ES-I3 (cell line): Measurements from ENCODE around the gene DMAP1.
"Not testable (repeated sequence)": the region's sequence is repeated elsewhere in the genome, so short reads cannot be mapped to it uniquely, and the experiment has no call there.

Source experiments
- H3K36me3 ChIP-seq: 2 replicates; pipeline ENCODE4 v1.6.1; 2013; ENCODE audit warnings: mild to moderate bottlenecking, low read length, control low read depth, moderate library complexity; ENCODE audit not compliant: insufficient read depth
- H3K4me1 ChIP-seq: 2 replicates; pipeline ENCODE4 v1.6.1; 2013; ENCODE audit warnings: mild to moderate bottlenecking, control low read depth, low read length; ENCODE audit not compliant: insufficient read depth
- H3K9ac ChIP-seq: 2 replicates; pipeline ENCODE4 v1.6.1; 2013; ENCODE audit warnings: low read depth, mild to moderate bottlenecking, low read length, moderate library complexity
- H3K9me3 ChIP-seq: 2 replicates; pipeline ENCODE4 v1.6.1; 2013; ENCODE audit warnings: mild to moderate bottlenecking, low read length, moderate library complexity; ENCODE audit not compliant: control insufficient read depth, insufficient read depth

Gene DMAP1

GRCh38 chr1:44213222-44214112 is at the start of gene DMAP1:
TSS of gene DMAP1 (plus strand) at chr1:44213471. CDS start at chr1:44213754, 283 bp downstream.
- Histone ChIP-seq H3K4me1 (no peaks in the 10 kb centered on the region), H3K36me3 (peaks cover 3% of the 10 kb centered on the region; the same call in 1 of the 2 replicates), H3K9me3 (no peaks in the 10 kb centered on the region), H3K9ac (peak within 1 kb of the TSS; percentile 83)

DNA sequence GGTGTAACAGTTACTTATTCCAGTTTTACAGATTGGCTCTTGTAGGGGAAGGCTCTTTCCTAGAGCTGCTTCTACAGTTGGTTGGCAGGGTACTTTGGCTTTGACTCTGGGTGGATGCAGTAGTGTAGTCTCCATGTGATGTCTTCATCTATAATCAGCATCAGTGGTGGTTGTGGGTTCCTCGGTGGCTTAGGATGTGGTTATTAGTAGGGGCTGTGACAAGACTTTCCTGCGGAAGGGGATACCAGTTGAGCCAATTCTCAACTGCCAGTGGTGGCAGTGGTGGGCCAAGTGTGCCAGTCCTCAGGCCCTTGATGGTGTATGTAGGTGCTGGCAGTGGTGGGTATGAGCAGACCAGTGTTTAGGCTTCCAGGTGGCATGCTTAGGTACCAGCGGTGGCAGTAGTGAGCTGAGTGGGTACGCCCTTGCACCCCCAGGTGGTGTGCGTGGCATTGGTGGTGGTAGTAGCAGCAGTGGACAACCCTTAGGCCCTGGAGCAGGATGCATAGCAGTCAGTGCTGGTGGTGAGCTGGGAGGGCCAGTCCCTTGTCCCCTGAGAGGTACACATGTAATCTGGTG is 44.7 kb upstream of the DMAP1 start:
- Histone ChIP-seq H3K9me3 (no peaks in the 10 kb centered on the region; the same call in 1 of the 2 replicates), H3K36me3 (no peaks in the 10 kb centered on the region), H3K4me1 (peaks cover 10% of the 10 kb centered on the region; the same call in 1 of the 2 replicates), H3K9ac (no peak overlapping the region)

- no peaks in the 10 kb centered on the region for H3K36me3 ChIP-seq
- peaks cover 10% of the 10 kb centered on the region; the same call in 1 of the 2 replicates for H3K4me1 ChIP-seq
- peaks cover 10% of the 10 kb centered on the region; the same call in 1 of the 2 replicates for H3K9me3 ChIP-seq
- H3K9ac ChIP-seq, result no peak overlapping the region
Observed at GRCh38 chr1:44170281-44170823, 42.9 kb upstream of the DMAP1 start.

DNA sequence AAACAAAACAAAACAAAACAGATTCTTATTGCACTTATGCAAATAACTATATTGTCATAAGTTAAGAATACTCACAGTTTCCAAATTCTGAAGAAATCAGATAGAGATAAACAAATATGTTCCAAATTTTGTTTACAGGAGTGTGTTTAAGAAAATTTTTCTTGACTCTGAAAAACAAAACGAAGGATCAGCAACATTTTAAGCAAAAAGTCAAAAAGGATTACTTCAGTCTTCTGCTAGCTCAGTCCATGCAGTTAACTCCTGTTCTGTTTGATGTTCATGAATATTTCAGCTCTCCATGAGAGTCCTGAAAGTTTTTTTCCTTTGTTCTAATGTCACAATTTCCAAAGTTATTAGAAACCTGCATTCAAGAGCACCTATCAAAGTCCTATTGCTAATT is 38.6 kb upstream of the DMAP1 start:
- H3K4me1 ChIP-seq, result peaks cover 5% of the 10 kb centered on the region; the same call in 1 of the 2 replicates
- no peaks in the 10 kb centered on the region for H3K36me3 ChIP-seq
- peaks cover 15% of the 10 kb centered on the region; the same call in 1 of the 2 replicates for H3K9me3 ChIP-seq
- no peak overlapping the region for H3K9ac ChIP-seq

GRCh38 chr1:44200336-44200735 is 12.9 kb upstream of the DMAP1 start:
- Histone ChIP-seq H3K36me3 (no peaks in the 10 kb centered on the region), H3K9ac (no peak overlapping the region), H3K9me3 (no peaks in the 10 kb centered on the region), H3K4me1 (no peaks in the 10 kb centered on the region)

GRCh38 chr1:44206545-44206944 is 6.7 kb upstream of the DMAP1 start:
- not testable (repeated sequence) for H3K9me3 ChIP-seq, H3K9ac ChIP-seq, H3K4me1 ChIP-seq, H3K36me3 ChIP-seq

GRCh38 chr1:44208226-44208625 is 5.0 kb upstream of the DMAP1 start:
- H3K4me1 ChIP-seq, result no peaks in the 10 kb centered on the region
- no peaks in the 10 kb centered on the region for H3K36me3 ChIP-seq
- no peaks in the 10 kb centered on the region for H3K9me3 ChIP-seq
- no peak overlapping the region for H3K9ac ChIP-seq

DNA sequence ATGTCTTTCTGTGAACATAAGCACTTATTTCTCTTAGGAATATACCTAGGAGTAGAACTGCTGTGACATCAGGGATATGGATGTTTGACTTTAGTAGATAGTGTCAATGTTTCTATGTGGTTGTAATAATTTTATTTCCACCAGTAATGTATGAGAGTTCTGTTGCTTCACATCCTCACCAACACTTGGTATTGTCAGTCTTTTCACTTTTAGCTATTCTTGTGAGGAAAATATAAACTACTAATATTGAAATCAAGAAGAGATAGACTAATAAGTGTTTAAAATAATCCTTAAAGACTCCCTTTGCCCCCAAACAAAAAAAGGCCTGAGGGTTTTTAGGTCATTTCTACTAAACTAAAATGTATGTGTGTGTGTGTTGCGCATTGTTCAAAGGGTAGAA is 2.7 kb upstream of the DMAP1 start:
- H3K36me3 ChIP-seq, result no peaks in the 10 kb centered on the region
- H3K9ac ChIP-seq, result no peak overlapping the region
- no peaks in the 10 kb centered on the region for H3K4me1 ChIP-seq
- no peaks in the 10 kb centered on the region for H3K9me3 ChIP-seq

GRCh38 chr1:44212355-44213221 is 683 bp upstream of the DMAP1 start:
- H3K36me3 ChIP-seq, result peaks cover 3% of the 10 kb centered on the region; the same call in 1 of the 2 replicates
- H3K4me1 ChIP-seq, result no peaks in the 10 kb centered on the region
- no peaks in the 10 kb centered on the region for H3K9me3 ChIP-seq
- peak overlapping the region; percentile 83 for H3K9ac ChIP-seq

DNA sequence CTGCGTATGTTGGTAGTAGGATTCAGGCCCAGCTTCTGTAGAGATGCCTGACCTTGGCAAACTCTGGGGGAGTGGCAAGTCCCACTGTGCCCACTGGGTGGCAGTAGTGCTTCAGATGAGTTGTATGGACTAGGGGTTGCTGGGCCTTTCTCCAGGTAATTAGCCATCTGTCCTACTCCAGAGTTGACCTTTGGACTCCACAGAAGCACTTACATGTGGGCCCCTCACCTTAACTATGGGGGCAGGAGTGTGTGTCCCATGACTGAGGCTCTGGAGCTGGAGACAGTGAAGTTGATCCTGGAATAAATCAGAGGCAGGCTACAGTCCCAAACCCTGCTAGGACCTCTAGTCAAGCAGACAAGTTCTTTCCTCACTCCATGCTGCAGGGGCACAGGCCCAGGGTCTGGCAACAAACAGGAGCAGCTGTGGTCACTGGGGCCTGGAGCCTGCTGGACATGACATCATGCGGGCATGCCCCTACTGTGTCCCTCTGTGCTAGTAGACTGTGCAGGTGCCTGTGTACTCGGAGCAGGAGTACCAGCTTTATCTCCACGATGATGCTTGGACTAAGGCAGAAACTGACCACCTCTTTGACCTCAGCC is 4.6 kb downstream of the DMAP1 start:
- Histone ChIP-seq H3K9me3 (no peaks in the 10 kb centered on the region), H3K9ac (no peak overlapping the region), H3K4me1 (no peaks in the 10 kb centered on the region), H3K36me3 (peaks cover 13% of the 10 kb centered on the region)

- Histone ChIP-seq H3K9ac (no peak overlapping the region), H3K9me3 (no peaks in the 10 kb centered on the region), H3K36me3 (peaks cover 13% of the 10 kb centered on the region), H3K4me1 (no peaks in the 10 kb centered on the region)
Observed at GRCh38 chr1:44218503-44219300, 5.4 kb downstream of the DMAP1 start.

DNA sequence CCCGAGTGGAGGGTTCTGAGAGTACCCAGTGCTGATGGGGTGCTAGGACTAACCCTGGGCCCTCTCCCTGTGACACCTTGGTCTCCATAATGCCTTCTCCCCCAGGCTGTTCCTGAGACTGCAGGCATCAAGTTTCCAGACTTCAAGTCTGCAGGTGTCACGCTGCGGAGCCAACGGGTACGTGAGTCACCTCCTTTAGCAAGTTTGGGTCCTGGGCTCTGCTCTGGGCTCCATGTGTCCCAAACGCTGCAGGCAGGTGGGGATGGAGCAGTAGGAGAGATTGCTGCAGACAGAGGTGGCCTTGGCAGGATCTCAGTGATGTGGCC is 6.0 kb downstream of the DMAP1 start:
- H3K4me1 ChIP-seq, result no peaks in the 10 kb centered on the region
- H3K9ac ChIP-seq, result no peak overlapping the region
- H3K9me3 ChIP-seq, result peaks cover 4% of the 10 kb centered on the region; the same call in 1 of the 2 replicates
- H3K36me3 ChIP-seq, result peaks cover 13% of the 10 kb centered on the region

- Histone ChIP-seq H3K4me1 (no peaks in the 10 kb centered on the region), H3K9me3 (peaks cover 10% of the 10 kb centered on the region), H3K9ac (no peak overlapping the region), H3K36me3 (peaks cover 13% of the 10 kb centered on the region)
Observed at GRCh38 chr1:44220001-44220751, 6.9 kb downstream of the DMAP1 start.
